ENCODE data around the gene UBASH3B. TPM values are rescaled to one million over a fixed set of nuclear protein-coding genes. Genes with fewer than 3 reads are reported as not detected.
A peak's percentile ranks its signal among the peaks of the same experiment; 100 is the strongest.
"Not testable (repeated sequence)": the region's sequence is repeated elsewhere in the genome, so short reads cannot be mapped to it uniquely, and the experiment has no call there.

The UBASH3B gene
- total RNA-seq, 1 experiment from 2014 or later: 12.8 TPM

DNA sequence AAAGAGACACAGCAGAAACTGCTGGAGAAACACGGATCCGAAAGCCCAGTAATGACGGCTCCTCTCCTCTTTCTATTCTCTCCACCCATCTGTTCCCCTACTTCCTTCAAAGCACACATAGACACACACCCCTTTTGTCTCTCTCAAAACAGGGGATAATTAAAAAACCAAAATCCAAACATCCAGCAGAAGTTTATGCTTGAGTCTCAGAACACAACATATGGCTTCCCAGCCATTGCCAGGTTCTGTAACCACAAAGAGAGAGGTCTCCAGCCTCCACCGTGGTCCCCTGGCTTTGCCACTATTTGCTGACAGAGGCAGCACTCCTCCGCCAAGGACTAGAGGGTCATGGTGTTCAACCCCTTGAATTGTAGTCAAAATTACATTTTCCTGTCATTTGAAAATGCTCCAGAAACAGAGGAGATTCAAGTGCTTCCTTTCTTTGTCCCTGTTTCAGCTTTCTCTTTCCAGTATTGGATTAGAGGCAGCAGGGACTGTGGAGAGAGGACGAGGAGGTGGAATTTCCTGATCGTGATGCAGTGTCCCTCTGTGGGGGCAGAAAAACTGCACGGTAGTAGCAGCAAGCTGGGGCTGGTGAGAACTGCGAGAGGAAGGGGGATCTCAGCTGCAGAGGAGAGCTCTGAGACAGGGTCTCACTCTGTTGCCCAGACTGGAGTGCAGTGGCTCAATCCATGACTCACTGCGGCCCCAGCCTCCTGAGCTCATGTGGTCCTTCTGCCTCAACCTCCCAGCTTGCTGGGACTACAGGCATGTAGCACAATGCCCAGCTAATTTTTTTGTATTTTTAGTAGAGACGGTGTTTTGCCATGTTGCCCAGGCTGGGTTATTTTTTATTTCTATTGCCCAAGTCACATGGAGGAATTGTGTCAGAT is 60.3 kb downstream of the UBASH3B start:
- in situ Hi-C loops (cut with HindIII; ENCODE audit: low pct_unique_long_range_greater_than_20kb, low sequenced_read_pairs): no loop called here
- DNase-seq (ENCODE audit: low read depth, low spot score): no peak

DNA sequence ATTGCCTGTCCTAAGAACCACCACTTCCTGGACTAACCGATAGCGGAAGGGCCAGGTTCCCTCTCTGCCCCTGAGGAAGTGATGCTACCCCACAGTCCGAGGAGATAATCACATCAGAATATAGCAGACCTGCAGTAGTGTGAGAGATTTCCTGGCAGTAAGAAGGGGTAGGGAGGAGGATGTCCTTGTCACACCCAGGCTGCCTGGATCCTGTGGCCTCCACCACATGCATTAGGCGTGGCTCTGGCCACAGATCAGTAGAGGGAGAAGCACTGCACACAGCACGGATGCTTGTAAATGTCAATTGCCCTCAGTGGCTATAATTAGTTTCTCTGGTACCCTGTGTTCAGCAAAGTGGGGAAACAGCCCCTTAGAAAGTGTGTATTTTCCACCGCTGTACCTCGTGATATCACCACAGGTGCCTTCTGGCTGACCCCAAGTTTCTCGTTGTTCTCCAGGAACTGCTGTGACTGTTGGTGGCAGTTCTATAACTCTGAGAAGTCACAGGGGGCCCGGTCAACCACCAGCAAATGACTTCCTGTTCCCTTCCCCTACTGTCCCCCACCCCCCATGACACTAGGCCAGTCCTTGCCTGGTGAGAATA is 61.8 kb downstream of the UBASH3B start:
- no peak for DNase-seq (ENCODE audit: low read depth, low spot score)
- in situ Hi-C loops (cut with HindIII; ENCODE audit: low pct_unique_long_range_greater_than_20kb, low sequenced_read_pairs): no loop called here

DNA sequence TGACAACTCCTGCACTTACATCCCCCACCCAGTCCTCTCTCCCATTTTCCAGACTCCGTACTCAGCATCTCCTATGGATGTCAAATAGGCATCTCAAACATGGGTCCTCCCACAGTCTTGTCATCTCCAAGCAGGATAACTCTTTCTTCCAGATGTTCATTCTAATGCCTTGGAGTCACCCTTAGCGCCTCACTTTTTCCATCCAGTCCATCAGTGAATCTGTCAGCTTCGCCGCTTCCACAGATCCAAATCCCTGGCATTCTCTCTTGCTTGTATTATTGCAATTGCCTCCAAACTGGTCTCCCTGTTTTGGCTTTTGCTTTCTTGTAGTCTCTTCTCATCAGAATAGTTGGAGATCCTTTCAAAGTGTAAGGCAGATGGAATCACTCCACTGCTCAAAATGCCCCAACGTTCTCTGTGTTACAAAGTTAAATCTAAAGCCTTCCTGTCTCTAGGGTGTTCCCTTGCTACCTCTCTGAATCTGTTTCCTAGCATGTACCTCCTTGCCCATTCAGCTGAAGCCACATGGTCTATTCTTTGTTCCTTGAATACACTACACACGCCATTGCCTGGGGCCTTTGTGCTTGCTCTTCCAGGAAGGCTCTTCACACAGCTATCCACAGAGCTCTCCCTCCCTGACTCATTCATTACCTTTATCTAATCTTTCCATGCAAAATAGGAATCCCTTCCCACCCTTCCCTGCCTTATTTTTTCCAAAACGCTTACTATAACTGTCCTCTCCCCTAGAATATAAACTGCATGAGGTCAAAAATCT is 64.8 kb downstream of the UBASH3B start:
- in situ Hi-C loops (cut with HindIII; ENCODE audit: low pct_unique_long_range_greater_than_20kb, low sequenced_read_pairs): no loop called here
- peak; percentile 78 for DNase-seq (ENCODE audit: low read depth, low spot score)

DNA sequence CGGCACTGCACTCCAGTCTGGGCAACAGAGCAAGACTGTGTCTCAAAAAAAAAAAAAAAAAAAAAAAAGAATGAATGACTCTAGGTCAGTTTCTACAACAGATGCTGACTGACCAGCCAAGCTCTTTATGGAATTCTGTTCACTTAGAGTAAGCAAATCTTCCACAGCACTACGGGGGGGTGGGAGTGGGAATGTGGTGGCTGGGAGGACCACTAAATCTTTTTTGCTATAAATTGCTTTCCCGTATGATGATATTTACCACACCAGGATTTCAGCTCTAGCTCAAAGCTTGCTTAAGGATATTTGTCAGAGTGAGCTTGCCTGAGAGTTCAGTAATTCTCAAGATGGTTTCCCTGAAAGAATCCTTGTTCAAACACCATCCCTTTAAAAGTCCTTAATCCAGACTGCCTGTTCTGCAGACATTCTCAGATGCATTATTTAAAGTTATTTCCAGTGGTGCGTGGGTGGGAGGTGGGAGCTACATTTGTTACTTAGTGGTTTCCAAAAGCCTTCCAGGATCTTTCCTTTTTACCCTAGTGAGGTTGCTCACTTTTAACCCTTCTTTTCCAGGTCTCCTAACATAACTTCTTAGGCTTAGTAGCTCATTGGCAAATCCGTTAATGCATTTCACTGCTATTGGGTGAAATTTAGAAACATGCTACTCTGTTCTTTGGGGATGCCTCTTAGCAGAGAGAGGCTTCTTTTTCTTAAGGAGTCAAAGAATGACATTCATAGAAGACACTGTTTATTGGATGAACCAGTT is 65.9 kb downstream of the UBASH3B start:
- no peak for DNase-seq (ENCODE audit: low read depth, low spot score)
- in situ Hi-C loops (cut with HindIII; ENCODE audit: low pct_unique_long_range_greater_than_20kb, low sequenced_read_pairs): no loop called here

DNA sequence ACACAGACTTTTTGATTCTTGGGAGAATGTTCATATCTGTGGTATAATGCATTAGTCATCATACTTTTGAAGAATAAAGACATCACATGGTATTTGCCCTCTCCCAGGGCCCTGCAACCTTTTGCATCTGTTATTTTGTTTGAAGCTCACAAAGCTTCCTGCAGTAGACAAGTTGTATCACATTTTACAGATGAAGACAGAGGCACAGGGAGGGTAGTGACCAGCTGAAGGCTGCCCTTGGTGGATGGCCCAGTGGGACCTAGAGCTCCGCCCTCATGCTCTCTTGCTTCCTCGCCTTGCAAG is 66.4 kb downstream of the UBASH3B start:
- in situ Hi-C loops (cut with HindIII; ENCODE audit: low pct_unique_long_range_greater_than_20kb, low sequenced_read_pairs): no loop called here
- peak; percentile 84 for DNase-seq (ENCODE audit: low read depth, low spot score)

DNA sequence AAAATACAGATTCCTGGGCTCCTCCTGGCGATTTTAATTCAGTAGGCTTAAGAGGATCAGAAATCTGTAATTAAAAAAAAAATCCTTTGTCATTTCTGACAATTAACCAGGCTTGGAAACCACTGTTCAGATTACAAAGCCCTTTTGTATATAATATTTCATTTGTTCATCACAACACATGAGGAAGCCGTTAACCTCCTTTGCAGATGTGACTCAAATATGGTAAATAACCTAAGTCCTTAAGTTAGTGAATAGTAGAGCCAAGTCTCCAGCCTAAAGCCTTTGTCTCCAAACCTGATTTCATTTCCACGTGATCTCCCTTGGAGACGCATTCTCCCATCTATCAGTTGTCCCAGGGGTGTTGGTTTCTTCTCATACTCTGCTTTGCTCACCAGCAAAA is 67.6 kb downstream of the UBASH3B start:
- in situ Hi-C loops (cut with HindIII; ENCODE audit: low pct_unique_long_range_greater_than_20kb, low sequenced_read_pairs): no loop called here
- no peak for DNase-seq (ENCODE audit: low read depth, low spot score)

DNA sequence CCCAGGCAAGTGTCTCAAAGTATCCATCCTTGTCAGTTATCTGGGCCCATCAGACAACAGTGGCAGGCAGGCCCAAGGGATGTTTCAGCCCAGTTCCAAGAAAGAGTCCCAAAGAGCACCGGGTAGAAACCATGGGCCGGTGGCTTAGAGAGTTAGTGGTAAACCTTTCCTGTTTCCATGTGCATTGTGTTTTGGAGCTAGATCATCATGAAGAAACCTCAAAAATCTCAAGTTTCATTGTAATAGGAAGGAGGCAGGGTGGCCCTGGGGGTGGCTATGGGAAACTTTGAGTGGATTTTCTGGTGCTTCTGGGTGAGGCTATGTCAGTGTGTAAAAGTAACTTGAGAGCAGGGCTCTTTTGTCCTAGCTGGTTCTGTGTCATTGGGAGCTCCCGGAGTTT is 68.1 kb downstream of the UBASH3B start:
- DNase-seq (ENCODE audit: low read depth, low spot score): no peak
- in situ Hi-C loops (cut with HindIII; ENCODE audit: low pct_unique_long_range_greater_than_20kb, low sequenced_read_pairs): no loop called here

DNA sequence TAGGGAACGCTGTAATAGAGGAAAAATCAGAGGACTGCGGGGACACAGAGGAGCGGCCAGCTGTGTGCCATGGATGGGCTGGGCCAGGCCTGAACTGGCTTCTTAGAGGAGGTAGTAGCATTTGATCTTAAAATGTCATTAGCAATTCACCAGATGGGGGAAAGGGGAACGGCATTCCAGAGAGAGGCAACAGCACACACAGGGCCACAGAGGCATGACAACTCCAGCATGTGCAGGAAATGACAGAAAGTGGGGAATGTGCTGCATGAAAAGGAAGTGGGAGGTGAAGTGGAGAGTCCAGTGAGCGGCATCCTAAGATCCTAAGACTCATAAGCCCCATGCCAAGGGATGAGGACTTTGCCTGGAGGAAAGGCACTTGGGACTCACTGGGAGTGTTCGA is 69.0 kb downstream of the UBASH3B start:
- in situ Hi-C loops (cut with HindIII; ENCODE audit: low pct_unique_long_range_greater_than_20kb, low sequenced_read_pairs): no loop called here
- no peak for DNase-seq (ENCODE audit: low read depth, low spot score)

DNA sequence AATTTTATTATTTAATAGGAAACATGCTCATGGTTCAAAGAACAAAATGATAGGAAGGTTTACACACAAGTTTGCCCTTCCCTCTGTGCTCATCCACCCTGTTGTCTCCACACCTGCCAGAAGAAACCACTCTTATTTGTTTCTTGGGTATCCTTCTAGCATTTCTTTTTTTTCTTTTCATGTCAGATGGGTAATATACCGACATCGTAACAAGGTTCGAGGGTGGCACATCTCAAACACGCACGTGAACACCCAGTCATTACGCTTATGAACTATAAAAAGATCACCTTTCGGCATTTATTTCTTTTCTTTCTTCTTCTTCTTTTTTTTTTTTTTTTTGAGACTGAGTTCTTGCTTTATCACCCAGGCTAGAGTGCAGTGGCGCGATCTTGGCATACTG is 70.5 kb downstream of the UBASH3B start:
- in situ Hi-C loops (cut with HindIII; ENCODE audit: low pct_unique_long_range_greater_than_20kb, low sequenced_read_pairs): no loop called here
- no peak for DNase-seq (ENCODE audit: low read depth, low spot score)

DNA sequence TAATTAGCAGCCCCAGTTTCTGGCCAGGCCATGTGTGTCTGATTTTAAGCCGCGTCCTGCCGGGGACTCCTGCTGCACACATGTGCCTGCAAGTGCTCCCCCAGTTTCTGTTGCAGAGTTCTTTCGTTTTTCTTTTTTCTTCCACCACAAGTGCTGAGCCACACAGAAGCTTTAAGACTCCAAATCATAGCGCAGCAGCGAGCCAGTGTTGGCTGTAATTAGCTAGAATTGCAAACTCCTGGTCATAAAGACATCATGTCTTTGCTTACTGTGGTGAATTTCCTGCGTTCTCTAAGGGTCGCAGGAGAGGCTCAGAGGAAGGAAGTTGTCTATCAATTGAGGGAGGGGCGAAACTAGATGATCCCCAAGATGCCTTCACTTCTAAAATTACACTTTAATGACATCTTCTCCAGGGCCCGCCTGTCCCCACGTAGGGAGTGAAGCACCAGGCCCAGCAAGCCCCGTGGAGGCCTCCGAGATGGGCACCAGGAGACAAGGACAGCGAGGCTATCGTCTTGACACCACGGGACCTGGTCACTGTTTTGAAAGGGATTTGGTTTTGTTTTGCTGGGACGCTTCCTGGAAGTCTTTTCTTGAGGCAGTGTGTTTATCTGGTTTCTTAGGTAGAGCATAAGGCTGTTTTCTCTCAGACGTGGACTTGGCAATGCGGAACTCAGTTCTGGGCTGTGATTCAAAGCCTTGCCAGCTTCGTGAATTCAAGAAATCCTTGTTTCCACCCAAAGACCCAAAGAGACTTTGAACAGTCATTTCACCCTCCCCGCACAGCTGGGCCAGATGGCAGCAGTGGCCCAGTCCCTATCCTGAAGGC is 71.8 kb downstream of the UBASH3B start:
- in situ Hi-C loops (cut with HindIII; ENCODE audit: low pct_unique_long_range_greater_than_20kb, low sequenced_read_pairs): no loop called here
- DNase-seq (ENCODE audit: low read depth, low spot score): no peak

DNA sequence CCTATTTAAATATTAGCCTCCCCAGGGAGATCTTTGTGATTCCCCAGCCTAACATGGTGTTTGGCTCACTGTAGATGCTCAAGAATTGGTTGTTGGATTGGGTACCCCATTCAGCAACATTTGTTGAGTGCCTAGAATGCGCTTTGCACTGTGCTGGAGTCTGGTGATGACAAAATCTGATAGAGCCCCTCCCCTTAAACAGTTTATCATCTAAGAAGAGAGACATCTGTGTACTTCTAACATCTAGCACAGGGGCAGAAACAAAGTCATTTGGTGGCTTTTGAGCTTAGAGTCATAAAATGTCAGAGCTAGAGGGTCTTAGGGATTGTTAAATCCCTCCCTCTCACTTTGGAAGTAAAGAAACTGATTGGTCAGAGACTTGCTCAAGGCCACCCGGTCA is 73.0 kb downstream of the UBASH3B start:
- in situ Hi-C loops (cut with HindIII; ENCODE audit: low pct_unique_long_range_greater_than_20kb, low sequenced_read_pairs): no loop called here

DNA sequence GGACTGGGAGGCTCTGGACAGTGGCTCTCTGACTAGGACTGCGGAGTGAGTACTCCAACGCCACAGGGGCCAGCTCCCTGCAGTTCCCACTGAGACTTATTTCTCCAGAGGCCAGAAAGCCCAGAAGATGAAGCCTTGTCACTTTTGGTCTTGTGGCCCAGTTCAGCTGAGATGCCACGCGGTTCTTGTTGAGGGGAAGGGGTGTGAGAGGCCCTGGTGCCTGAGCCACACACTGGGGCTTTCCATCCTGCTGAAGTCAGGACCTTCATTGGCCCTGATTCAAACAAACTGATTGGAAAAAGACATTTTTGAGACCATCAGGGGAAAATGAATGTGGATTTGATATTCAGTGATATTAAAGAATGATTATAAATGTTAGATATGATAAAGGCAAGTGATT is 73.6 kb downstream of the UBASH3B start:
- in situ Hi-C loops (cut with HindIII; ENCODE audit: low pct_unique_long_range_greater_than_20kb, low sequenced_read_pairs): no loop called here
- no peak for DNase-seq (ENCODE audit: low read depth, low spot score)

More for the DNA sequence above, 73.0 kb downstream of the UBASH3B start:
- no peak for DNase-seq (ENCODE audit: low read depth, low spot score)

DNA sequence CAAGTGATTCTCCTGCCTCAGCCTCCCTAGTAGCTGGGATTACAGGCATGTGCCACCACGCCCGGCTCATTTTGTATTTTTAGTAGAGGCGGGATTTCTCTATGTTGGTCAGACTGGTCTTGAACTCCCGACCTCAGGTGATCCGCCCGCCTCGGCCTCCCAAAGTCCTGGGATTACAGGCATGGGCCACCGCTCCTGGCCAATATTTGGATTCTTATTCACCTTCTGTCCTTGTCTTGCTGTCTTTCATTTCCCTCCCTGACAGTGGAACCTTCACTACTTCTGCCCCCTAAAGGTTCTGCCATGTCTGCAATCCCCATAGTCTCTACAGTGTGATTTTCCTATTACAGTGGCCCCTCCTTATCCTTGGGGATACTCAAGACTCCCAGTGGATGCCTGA is 75.2 kb downstream of the UBASH3B start:
- DNase-seq (ENCODE audit: low read depth, low spot score); in situ Hi-C loops (cut with HindIII; ENCODE audit: low pct_unique_long_range_greater_than_20kb, low sequenced_read_pairs): not testable (repeated sequence)

DNA sequence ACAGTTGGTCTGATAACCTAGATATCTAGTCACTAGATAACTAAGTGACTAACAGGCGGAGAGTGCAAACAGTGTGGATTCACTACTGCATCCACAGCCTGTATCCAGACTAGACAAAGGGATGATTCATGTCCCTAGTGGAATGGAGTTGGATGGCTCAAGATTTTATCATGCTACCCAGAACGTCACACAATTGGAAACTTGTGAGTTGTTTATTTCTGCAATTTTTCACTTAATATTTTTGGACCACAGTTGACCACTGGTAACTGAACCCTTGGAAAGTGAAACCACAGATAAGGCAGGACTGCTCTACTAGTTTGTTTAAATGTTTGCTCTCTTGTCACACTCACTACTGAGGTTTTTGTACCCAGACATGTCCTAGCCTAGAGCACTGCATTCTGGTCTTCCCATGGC is 76.0 kb downstream of the UBASH3B start:
- DNase-seq (ENCODE audit: low read depth, low spot score): peak; percentile 61
- in situ Hi-C loops (cut with HindIII; ENCODE audit: low pct_unique_long_range_greater_than_20kb, low sequenced_read_pairs): no loop called here

DNA sequence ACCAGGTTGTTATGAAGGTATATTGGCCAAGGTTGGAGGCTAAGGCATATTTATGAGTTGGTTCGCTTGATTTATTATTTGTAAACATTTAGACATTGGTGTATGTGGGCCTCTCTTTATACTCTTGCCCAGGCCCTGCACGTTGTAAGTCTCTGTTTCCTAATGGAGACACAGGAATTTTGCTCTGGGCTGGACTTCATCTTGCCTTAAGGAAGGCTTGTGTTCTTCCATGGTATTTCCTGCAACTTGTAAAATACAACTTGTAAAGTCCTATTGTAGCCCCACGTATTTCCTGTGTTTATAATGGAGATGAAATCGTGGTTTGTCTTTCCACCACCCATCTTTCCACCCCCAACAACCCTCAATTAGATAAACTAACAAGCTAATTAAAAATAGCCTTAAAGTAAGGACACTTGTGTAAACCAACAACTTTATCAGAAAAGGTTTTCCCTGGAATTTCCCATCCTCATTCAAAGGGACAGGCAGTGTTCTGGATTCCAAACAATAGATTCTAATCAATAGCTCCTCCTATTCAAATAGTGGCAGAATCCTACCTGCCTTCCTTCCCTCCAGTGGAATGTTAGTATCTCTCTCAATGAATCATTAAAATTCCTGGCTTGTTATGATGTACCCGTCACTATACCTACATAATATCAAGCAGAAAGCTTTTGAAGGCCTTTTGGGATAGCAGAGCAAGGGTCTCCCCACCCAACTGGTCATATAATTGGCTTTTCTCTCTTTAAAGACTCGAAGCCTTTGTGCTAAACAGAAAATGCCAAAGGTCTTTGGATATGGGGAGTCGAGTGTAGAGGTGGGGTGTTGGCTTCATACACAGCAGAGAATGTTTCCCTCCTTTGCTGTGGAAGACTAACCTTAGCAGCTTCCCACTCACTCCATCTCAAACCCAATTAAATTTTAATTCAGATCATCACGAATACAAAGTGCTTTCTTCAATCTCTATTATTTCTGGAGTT is 77.1 kb downstream of the UBASH3B start:
- DNase-seq (ENCODE audit: low read depth, low spot score): no peak
- in situ Hi-C loops (cut with HindIII; ENCODE audit: low pct_unique_long_range_greater_than_20kb, low sequenced_read_pairs): no loop called here

DNA sequence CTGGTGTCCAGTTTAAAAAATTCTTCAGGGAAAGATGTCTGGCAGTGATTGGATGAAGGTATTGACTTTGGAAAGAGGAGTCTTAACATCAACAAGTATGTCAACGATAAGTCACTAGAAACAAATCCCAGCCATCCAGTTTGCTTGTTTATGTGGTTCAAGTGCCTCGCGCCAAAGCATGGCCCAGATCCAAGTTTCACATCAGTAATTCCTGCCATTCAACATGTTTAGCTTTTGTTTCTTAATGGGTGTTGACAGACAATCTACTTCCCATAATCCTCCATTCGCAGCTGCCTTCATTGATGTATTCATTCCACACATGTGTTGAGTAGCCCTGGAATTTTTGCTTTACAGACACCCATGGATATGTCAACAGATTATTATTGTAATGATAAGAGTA is 77.8 kb downstream of the UBASH3B start:
- DNase-seq (ENCODE audit: low read depth, low spot score): no peak
- in situ Hi-C loops (cut with HindIII; ENCODE audit: low pct_unique_long_range_greater_than_20kb, low sequenced_read_pairs): no loop called here
